Astrocyte of the spinal cord (primary cell): ENCODE measurements around the gene IRS2.

Experiments
- DNase-seq: peaks from one replicate; pipeline ENCODE4 v3.0.0; 2011; ENCODE audit warnings: low read depth, low spot score
- H3K4me3 ChIP-seq: 2 replicates; pipeline ENCODE4 v1.5.1; 2011; ENCODE audit warnings: low read depth, mild to moderate bottlenecking, low read length, moderate library complexity
- CTCF ChIP-seq: IDR thresholded peaks from 2 replicates; pipeline ENCODE4 v1.5.1; 2012; ENCODE audit warnings: low read depth, mild to moderate bottlenecking, low read length, inconsistent platforms
- in situ Hi-C: cut with HindIII; loops from 2 replicates; pipeline ENCODE4 v1.10.0; 2017; ENCODE audit warnings: low sequenced_read_pairs

Gene IRS2

DNA sequence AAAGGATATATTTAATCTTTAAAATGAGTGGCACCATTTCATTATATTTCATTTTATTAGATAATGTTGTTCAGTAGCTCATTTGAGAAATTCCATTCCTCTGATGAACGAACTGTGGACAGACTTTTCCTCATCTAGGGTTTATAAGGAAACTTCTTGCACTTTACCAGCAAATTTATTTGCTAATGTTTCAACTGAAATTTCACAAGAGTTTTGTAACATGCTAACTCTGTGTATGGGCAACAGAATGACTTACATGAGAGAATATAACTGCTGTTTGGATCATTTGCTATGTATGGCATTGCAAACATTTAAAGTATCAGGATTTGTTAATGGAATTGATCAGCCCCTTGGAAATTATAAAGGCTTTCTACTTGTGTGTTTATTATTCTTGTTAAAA, 3.7 kb upstream of the IRS2 start:
- TF ChIP-seq CTCF, result no peak
- in situ Hi-C loops, result no loop called here
- no peak overlapping the region for H3K4me3 ChIP-seq
- no peak for DNase-seq

GRCh38 chr13:109789262-109789661, 2.9 kb upstream of the IRS2 start:
- H3K4me3 ChIP-seq, result no peak overlapping the region
- in situ Hi-C loops, result no loop called here
- no peak for TF ChIP-seq CTCF
- DNase-seq, result no peak

DNA sequence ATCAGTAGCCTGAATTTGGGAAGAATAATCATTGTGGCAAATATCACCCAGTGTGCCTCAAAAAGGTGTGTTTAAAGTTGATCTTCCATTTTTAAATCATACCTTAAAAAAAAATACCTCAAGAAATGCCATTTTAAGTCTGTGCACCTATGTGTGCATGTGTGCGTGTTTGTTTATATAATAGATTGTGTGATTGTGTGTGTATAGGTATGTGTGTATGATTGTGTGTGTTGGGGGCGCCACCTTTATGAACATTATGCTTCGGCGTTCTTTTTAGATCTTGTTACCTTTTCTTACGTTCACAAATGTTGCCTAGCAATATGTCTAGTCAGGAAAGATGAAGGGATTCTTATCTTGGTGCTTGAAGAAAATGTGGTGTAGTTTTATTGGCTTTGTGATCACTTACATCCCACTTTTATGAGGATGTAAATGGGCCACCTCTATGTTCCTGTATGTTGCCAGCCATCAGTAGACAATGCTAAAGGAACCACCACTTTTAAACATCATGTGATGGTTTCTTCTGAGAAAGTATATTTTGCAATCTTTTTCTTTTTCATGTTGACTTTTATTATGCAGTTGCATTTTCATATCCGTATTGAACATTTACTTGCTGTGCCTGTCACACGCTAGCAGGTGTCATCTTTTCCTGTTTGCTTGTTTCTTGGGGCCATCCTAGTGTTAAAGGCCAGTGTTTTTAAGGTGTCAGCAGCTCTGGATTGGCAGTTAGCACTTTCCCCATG, 2.2 kb upstream of the IRS2 start:
- in situ Hi-C loops, result no loop called here
- DNase-seq, result no peak
- no peak overlapping the region for H3K4me3 ChIP-seq
- TF ChIP-seq CTCF, result no peak

DNA sequence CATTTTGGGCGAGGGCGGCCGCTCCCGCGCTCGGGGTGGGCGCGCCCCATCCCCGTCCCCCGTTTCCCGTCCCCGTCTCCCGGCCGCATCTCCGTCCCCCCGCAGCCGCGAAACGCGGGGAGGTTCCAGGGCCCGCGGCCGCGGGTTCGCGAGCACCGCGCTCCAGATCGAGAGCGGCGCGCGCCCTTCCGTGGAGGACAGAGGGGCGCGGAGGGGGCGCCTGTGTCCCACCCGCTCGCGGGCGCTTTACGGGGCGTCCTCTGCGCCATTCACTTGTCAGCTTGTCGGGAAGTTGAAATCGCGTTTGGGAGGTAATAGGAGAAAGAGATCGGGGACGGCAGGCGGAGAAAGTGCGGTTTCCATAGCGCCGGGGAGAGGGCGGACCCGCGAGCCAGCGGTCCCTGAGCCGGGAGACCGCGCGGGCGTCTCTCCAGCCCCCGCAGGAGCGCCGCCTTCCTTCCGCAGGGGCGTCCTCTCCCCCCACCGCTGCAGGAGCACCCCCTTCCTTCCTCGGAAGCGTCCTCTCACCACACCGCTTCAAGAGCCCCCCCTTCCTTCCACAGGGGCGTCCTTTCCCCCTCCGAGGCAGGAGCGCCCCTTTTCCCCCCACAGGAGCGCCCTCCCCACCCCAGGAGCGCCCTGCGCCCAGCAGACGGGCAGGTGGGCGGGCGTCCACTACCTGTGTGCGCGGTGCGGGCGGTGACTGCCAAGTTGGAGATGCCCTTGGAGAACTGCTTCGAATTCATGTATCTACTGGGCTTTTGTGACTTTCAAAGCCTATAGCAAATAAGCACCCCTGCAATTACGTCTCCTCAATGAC, 962 bp upstream of the IRS2 start:
- in situ Hi-C loops, result no loop called here
- no peak for TF ChIP-seq CTCF
- peak; percentile 42 for DNase-seq
- peak overlapping the region; percentile 63 for H3K4me3 ChIP-seq

DNA sequence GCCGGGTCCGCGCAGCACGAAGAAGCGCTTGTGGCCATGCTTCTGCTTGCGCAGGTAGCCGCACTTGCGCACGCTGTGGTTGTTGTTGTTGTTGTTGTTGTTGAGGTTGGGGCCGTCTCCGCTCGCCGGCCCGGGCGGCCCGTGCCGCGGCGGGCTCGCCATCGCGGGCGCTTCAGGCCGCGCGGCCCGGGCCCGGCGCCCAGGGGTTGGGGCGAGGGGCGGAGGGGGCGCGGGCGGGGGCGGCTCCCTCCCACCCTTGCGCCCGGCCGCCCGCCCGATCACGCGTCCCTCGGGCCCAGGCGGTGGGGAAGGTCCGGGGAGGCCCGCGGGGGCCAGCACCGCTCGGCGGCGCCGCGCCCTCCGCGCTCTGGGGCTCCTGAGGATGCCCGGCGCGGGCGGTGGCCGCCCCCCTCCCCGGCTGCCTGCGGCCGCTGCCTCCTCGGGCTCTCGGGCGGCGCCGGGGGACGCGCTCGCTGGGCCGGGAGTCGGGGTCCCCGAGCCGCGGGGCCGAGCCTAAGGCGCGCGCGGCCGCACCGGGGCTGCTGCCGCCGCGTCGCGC, 412 bp downstream of the IRS2 start:
- peak overlapping the region; percentile 52 for H3K4me3 ChIP-seq
- no peak for TF ChIP-seq CTCF
- no peak for DNase-seq
- in situ Hi-C loops, result no loop called here

- no peak for TF ChIP-seq CTCF
- H3K4me3 ChIP-seq, result peak overlapping the region; percentile 52
- in situ Hi-C loops, result no loop called here
- peak; percentile 61 for DNase-seq
Measured at GRCh38 chr13:109785141-109785891, 1.1 kb downstream of the IRS2 start.
